GM03348 (cell line): ENCODE measurements around the gene ARL3.
"Not testable (repeated sequence)": the region's sequence is repeated elsewhere in the genome, so short reads cannot be mapped to it uniquely, and the experiment has no call there.

Experiments
- DNase-seq: peaks from one replicate; pipeline ENCODE4 v3.0.0; 2012; ENCODE audit warnings: low spot score

Gene ARL3

DNA sequence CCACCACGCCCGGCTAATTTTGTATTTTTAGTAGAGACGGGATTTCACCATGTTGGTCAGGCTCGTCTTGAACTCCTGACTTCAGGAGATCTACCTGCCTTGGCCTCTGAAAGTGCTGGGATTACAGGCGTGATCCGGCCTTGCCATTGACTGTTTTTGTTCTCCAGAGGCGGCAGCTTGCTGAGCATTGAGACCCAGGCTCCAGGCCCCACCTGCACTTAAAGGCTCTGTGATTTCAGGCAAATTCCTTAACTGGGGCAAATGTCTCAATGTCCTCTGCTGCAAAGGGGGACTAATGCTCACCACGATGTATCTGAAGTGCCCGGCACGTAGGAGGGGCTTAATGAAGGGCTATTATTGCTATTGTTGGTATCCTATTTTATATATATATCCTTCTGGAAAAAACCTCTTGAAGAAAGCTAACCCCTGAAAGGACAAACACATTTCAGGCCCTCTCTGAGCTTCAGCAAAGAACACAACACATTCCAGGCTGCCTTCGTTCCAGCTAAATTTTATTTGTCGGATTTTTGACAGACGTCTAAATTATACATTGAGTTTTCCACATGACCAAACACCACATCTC is 40.9 kb downstream of the ARL3 start:
- DNase-seq = no peak

DNA sequence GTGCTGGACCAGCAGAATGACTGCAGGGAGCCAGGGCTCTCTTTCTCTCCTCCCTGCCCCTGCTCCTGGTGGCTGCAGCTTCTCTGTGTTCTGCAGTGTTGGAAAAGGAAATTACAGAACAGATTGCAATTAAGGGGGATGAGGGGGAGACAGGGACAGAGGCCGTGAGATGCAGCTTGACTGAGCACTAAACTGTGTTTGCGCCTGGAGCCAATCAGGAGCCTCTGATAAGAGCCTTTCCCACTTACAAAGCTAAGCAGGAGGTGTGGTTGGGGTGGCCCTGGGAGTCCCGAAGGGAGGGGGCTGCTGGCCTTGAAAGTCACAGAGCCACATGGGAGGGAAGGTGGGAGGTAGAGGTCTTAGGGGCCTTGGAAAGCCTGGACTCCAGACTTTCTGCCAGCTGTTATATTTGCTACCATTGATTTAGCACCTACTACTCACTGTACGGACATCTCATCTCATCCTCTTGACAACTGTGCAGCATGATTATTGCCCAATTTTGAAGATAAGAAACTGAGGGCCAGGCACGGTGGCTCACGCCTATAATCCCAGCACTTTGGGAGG is 43.2 kb downstream of the ARL3 start:
- no peak for DNase-seq

- no peak for DNase-seq
These were observed 44.0 kb downstream of the ARL3 start for GRCh38 chr10:102670065-102670670.

DNA sequence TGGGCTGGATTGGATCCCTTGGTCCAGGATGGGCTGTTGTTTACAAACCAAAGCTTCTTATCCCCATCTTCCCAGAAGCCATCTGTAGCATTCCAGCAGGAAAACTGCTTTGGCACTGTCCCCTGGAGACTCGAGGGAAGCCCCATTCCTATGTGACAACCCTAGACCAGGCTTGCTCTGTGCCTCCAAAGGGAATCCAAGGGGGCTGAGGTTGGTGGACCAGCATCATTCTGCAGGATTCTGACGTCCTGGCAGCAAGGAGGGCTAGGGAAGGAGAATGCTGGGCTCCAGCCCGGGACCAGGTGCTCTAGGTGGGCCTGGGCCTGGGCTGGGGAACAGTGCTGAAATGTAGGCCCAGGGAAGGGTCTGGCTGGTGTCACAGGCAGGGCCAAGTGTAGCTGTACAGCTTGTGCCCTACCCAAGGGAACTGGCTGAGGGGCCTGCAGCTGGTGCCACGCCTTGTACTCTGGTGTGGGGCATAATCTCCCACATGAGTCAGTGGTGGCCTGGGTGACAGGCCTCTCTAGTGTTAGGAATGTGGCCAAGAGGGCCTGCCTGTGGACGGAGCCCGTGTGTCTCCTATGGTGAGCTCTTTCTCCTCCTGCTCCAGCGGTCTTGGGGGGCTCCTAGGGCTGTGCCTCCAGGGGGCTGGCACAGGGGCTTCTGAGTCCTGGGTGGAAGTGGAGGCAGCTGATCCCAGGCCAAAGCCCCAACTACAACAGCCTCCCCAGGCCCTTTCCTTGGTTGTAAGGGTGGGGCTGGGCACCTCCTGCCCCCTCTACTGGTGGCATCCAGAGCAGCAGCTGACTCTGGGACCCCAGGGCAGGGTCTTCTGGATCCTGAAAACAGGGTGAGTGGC is 44.8 kb downstream of the ARL3 start:
- peak; percentile 45 for DNase-seq

GRCh38 chr10:102668326-102669107 is 45.7 kb downstream of the ARL3 start:
- no peak for DNase-seq

- DNase-seq = not testable (repeated sequence)
These were observed 46.8 kb downstream of the ARL3 start for GRCh38 chr10:102667411-102667810.

- DNase-seq = no peak
These were observed 48.2 kb downstream of the ARL3 start for GRCh38 chr10:102665904-102666509.

- no peak for DNase-seq
These were observed 52.6 kb downstream of the ARL3 start for GRCh38 chr10:102661658-102662028.

- DNase-seq = peak; percentile 81
These were observed 53.1 kb downstream of the ARL3 start for GRCh38 chr10:102660888-102661657.

DNA sequence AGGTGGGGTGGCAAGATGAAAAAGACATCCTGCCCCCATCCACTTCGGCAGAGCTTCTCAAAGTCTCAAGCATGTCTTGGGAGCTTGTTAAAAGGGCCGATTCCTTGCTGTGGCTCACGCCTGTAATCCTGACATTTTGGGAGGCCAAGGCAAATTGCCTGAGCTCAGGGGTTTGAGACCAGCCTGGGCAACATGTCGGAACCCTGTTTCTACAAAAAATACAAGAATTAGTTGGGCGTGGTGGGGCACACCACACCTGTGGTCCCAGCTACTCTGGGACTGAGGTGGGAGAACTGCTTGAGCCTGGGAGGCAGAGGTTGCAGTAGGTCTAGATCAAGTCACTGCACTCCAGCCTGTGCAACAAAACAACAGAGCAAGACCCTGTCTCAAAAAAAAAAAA is 55.4 kb downstream of the ARL3 start:
- DNase-seq = no peak

DNA sequence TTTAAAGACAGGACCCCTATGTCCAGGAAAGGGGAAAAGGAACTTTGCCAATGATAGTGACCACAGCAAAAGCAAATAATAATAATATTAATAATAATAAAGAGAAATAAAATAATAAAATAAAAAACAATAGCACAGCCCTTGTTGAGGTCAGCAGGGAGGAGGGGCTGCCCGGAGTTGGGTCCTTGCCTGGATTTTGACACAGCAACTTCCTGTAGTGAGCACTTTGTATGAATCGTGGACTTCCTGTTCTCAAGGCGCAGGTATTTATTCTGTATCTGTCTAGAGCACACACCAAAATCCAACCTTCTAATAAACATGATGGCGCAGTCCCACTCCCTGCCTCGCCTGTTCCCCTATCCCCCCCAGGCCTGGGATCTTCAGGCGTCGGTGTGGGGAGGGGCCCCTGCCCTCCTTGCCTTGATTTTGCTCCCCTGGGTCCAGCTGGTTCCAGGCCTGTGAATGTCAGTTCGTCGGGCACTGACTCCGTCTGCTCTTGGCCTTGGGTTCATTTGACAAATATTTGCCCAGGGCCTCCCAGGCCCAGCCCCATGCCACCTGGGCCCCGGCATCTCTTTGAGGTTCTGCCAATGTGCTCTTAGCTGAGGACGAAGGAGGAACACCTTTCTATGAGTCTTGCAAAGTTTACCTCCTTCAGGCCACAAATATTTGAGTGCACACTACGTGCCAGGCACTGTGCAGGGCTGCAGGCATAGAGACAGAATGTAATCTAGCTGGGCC is 56.0 kb downstream of the ARL3 start:
- DNase-seq = no peak

DNA sequence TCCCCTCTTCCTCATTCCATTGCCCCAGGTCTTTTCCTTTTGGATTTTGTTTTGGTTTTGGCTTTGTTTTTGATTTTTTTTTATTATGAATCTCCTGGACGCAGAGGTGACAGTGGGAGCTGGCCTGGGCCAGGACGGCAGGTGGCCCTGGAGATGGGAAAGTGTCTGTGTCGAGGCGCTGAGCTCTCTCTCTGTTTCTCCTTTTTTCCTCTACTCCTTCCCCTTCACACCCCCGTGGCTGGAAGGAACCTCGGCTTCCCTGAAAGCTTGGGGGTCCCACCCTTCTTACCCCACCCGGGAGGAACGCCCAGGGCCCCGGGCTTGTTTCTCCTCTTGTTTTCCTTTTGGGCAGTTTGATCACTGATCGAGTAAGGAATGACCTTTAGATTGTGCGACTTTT is 56.7 kb downstream of the ARL3 start:
- no peak for DNase-seq

- DNase-seq = no peak
These were observed 57.3 kb downstream of the ARL3 start for GRCh38 chr10:102656791-102657371.

DNA sequence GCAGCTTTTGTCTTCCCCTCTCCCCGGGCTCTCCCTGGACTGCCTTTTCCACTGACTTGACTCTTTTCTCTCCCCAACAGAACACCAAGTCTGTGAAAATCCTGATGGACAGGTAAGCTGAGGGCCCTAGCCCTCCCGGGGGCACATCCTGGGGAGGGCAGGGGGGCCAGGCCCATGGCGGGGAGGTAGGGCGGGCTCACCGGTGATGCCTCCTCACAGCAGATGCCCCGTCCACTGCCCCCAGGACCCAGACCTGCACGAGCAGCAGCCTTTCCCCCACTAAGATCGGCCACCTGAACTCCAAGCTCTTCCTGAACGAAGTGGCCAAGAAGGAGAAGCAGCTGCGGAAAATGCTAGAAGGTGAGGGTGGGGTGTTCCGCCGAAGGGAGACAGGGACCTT is 58.2 kb downstream of the ARL3 start:
- DNase-seq = no peak

DNA sequence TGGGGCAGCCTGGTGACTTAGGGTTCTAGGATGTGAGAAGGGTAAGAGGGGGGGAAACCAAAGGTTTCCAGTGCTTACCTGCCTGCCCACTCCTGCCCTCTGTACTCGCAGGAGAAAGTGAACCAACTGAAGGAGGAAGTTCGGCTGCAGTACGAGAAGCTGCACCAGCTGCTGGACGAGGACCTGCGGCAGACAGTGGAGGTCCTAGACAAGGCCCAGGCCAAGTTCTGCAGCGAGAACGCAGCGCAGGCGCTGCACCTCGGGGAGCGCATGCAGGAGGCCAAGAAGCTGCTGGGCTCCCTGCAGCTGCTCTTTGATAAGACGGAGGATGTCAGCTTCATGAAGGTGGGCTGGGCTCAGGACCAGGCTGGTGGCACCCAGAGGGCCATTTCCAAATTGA is 59.2 kb downstream of the ARL3 start:
- no peak for DNase-seq

DNA sequence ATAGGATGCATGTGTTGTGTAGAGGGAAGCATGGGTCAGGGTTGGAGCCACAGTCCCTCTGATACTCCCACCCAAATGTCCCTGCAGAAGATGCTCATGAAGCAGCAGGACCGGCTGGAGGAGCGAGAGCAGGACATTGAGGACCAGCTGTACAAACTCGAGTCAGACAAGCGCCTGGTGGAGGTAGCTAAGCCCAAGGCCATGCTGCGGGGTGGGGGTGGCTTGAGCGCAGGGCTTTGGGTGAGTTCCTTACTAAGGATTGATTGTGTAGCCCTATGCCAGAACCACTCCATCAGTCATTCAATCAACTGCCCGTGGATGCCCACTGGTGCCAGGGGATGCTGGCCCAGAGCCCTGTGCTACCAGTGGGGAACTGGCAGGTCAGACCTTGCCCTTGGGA is 59.6 kb downstream of the ARL3 start:
- no peak for DNase-seq

GRCh38 chr10:102653060-102653459 is 61.1 kb downstream of the ARL3 start:
- DNase-seq = no peak

GRCh38 chr10:102652170-102652916 is 61.9 kb downstream of the ARL3 start:
- DNase-seq = no peak

GRCh38 chr10:102651455-102652169 is 62.6 kb downstream of the ARL3 start:
- DNase-seq = no peak
